Stimulated activated CD8-positive, alpha-beta memory T cell treated with anti-CD3 and anti-CD28 coated beads, Interleukin-2, amount 100 ng/mL, for 48 hours (primary cell): Measurements from ENCODE around the gene LCORL.
"Not testable (repeated sequence)": the region's sequence is repeated elsewhere in the genome, so short reads cannot be mapped to it uniquely, and the experiment has no call there.

Experiments
- DNase-seq, 2 donors: peaks; one replicate each; pipeline ENCODE4 v3.0.0-alpha.2; 2020; ENCODE audit warnings: low read depth in 2 of 2

LCORL gene

DNA sequence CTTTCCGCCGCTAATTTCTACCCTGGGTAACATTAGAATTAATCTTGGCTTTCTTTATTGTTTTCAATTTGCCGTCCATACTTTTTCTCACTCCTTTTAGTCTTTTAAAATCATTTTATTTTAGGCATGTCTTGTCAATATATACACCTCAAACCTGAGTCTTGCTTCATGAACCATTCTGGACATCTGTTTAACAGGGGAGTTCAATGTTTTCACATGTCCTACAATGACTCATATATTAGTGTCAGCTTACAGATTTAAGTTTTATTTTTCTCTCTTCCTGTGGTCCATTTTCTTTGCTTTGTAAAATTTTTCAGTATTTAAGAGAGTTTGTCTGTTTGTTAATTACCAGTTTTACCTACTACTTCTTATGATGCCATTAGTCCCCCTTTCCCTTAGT lies 89.5 kb downstream of the LCORL start:
- no peak for DNase-seq

DNA sequence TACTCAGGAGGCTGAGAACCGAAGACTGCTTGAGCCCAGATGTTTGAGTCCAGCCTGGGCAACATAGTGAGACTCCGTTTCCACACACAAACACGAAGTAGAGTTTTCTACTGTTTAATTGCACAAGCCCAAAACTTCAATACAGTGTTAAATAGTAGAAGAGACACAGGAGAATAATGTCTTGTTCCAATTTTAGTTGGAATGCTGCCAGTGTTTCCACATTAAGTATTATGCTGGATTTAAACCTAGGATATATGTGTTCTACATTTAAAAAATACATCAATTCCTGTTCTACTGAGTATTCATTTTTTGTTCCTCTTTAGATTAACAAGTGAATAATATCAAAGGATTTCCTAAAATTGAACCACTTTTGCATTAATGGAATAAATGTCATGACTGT lies 91.3 kb downstream of the LCORL start:
- no peak for DNase-seq

DNA sequence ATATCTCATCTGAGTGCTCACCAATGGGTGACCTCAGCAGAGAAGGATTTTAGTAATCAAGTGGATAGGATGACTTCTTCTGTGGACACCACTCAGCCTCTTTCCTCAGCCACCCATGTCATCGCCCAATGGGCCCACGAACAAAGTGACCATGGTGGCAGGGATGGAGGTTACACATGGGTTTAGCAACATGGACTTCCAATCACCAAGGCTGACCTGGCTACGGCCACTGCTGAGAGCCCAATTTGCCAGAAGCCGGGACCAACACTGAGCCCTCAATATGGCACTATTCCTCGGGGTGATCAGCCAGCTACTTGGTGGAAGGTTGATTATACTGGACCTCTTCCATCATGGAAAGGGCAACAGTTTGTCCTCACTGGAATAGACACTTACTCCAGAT lies 97.4 kb downstream of the LCORL start:
- DNase-seq, result no peak

DNA sequence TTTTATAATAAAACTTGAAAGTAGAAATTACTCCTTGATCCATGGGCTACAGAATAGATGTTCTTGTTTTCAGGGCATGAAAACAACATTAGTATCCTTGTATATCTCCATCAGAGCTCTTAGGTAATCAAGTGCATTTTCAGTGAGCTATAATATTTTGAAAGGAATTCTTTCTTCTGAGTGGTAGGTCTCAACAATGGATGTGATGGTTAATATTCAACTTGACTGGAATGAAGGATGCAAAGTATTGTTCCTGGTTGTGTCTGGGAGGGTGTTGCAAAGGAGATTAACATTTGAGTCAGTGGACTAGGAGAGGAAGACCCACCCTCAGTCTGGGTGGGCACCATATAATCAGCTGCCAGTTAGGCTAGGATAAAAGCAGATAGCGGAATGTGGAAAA lies 100.1 kb downstream of the LCORL start:
- DNase-seq, result no peak

DNA sequence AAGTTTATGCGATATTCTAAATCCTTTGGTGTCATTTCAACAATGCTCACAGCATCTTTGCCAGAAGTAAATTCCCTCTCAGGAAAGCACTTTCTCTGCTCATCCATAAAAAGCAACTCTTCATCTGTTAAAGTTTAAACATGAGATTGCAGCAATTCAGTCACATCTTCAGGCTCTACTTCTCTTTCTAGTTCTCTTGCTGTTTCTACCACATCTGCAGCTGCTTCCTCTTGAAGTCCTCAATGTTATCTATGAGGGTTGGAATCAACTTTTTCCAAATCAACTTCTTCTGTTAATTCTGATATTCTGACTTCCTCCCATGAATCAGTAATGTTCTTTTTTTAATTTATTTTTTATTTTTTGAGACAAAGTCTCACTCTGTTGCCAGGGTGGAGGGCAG lies 100.9 kb downstream of the LCORL start:
- no peak for DNase-seq

DNA sequence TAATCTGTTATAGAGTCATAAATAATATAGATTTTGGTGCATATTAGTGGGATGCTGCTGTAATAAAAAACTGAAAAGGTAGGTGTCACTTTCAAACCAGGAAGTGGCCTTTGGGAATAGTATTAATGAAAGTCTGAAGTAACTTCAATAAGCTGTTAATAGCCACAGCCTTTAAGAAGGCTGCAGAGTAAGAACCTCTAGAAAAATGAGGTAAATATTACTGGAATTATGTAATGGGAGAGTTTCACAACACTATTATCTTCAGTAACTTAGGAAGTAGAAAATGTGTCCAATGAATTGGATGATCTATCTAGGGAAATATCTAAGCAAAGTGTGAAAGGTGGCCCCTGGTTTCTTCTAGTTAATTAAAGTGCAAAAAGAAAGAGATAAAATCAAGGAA lies 106.1 kb downstream of the LCORL start:
- no peak for DNase-seq

DNA sequence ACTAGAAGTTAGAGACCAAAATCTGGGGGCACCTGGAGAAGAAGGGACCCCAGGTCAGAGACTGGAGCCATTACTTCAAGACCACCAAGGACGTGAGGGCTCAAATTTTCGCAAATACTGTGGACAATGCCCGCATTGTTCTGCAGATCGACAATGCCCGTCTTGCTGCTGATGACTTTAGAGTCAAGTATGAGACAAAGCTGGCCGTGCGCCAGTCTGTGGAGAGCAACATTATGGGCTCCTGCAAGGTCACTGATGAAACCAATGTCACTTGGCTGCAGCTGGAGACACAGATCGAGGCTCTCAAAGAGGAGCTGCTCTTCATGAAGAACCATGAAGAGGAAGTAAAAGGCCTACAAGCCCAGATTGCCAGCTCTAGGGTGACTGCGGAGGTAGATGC lies 109.5 kb downstream of the LCORL start:
- no peak for DNase-seq

DNA sequence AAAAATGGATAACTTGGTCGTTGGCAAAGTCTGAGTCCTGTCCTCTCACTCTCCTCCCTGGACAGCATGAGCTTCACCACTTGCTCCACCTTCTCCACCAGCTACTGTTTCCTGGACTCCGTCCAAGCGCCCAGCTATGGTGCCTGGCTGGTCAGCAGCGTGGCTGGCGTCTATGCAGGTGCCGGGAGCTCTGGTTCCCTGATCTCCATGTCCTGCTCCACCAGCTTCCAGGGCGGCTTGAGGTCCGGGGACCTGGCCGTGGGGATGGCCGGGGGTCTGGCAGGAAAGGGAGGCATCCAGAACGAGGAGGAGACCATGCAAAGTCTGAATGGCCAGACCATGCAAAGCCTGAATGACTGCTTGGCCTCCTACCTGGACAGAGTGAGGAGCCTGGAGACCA lies 109.9 kb downstream of the LCORL start:
- DNase-seq, result no peak

DNA sequence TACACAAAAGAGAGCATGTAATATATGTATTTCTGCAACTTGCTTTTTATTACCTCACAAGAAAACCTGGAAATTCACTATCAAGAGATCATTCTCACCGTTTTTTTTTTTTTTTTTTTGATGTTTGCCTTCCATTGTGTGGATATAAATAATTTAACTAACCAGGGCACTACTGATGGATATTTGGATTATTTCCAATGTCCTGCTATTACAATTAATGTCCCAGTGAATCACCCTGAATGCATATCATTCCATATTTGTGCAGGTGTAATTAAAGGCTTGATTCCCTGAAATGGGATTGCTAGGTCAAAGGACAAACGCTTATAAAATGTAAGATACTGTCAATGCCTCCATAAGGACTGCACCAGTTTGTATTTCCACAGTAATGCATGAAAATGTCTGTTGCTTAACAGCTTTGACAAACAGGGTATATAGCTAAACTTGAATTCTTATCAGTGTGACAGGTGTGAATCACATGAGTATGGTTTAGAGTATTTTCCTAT lies 123.0 kb downstream of the LCORL start:
- DNase-seq, result no peak

DNA sequence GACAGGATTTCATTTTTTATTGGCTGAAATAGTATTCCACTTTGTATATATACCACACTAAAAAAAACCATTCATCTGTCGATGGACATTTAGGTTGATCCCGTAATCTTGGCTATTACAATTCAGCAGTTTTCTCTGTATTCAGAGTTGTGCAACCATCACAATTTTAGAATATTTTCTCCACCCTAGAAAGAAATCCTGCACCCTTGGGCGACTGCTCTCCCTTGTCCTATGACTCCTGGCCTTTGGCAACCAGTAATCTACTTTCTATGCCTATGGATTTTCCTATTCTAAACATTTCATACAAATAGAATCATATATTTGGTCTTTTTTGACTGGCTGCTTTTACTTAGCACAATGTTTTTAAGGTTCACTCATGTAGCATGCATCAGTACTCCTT lies 126.1 kb downstream of the LCORL start:
- DNase-seq, result no peak

DNA sequence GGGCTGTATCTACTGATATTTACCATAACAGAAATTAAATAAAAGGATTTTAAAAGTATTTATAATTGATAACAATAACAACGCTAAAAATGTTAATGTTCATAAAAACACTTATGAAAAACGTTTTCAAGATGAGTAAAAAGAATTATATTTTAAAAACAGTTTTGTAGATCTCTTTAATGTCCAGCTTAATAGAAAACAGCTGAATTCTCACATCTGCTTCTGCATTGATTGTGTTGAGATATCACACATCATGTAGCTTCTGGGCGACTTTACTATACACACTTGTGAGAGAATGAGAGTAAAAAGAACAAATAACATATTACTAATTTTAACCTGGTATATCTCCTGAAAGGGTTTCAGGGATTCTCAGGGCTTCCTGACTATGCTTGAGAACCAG lies 127.1 kb downstream of the LCORL start:
- DNase-seq, result no peak

DNA sequence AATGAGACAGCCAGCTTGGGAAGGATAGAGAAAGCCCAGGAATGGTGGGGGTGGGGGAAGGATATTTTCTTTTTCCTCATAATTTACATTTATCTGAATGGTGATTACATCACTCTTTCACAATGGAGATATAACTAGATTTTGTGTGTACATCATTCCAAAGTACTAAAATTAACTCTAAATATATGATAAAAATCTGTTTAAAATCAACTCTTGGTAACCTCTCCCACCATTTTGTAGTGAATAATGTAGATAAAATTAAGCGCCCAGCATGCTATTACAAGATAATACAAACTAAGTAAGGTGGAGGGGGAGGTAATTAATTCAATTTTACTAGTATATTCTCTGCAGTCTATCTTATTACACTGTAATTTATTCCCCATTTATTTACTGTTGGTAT lies 131.9 kb downstream of the LCORL start:
- DNase-seq, result no peak

DNA sequence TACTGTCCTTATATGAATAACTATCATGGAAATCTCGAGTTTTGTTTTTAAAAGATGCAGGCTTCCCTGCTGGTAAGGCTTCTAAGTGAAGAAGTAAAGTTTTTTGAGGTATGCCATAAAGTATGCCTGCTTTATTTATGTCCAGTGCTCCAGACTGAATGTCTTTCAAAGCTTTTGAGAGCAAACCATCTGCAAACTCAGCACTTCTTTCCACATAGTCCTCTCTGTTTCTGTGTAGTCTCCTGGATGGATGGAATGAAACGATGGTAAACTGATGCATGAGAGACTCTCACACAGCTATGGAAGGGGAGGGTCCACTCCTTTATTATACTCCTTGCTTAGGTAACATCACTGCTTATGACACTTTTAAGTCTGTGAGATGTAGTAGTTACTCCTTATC lies 137.0 kb downstream of the LCORL start:
- no peak for DNase-seq

DNA sequence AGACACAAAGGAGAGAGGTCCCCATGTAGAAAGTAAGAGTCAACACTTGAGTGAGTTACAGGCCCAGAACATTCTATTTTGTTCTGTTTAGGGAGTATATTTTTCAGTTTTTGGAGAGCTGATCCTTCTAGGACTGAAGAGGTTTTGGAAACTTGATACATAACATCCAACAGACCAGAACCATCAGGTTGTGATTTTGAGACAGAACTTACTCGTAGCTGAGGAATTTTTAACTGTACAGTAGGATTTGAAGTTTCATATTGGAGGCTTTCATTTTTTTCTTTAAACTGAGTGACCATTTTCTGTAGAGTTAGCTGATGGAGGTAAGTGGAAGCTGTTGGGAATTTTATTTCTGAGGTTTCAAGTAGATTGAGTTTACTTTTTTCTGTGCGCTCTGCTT lies 137.5 kb downstream of the LCORL start:
- DNase-seq, result no peak

DNA sequence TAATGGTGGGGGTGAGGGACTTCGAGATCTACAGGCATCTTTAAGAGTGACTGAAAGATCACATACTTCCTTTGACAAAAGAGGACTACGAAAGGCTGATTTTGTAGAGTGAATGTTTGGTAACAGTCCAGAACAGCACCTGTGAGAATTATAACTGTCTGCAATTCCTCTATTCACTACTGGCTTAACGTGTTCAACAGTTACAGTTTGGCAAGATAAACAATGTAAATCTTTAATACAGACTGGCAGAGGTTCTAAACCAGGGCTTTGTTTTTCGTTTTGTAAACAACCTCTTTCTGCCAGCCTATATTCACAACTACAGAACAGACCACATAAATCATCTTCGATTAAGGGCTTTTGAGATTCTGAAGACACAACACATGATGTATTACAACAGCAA lies 143.9 kb downstream of the LCORL start:
- DNase-seq, result no peak

DNA sequence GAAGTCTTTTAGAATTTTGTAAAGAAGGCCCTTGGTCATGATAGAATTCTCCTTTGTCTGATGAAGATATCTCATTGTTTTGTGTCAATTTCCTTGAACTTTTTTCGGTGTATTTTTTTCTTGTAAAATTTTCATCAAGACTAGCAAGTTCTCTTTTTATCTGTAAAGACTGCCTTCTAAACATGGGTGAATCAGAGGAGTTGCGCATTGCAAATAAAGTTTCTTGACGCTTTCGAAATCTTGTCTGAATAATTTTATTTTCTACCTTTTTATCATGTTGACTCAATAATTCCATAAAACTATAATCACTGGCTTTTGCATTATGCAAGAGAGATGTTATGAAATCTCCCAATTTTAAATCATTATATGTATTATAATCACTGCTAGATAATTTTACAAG lies 144.6 kb downstream of the LCORL start:
- DNase-seq, result no peak

DNA sequence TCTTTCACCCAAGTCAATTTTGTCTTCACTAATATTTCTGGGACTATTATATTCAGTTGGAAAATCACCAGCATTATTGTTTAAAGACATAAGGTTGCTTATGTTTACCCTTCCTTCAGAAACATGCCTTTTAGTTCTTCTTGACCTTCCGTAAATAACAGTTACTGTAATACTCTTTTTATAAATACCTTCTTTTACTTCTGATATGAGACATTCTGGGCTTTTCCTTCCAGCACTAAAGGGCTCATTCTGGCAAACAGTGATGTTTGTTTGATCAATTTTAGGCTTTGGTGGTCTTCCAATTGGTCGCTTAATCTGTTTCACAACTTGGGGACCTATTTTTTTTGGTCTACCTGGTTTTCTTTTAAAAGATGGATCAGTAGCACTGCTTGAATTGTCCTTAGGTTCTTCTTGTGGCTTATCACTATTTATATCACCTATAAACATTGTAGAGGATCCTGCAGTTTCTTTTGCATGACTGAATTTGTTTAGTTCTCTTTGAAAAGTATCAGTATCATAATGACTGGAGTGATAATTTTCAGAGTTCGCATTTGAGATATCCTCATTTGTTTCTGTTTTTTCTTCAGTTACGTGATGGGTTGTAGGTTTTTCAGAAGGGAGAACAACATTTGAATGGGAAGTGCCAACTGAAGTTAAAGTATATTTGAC lies 146.0 kb downstream of the LCORL start:
- DNase-seq, result no peak

DNA sequence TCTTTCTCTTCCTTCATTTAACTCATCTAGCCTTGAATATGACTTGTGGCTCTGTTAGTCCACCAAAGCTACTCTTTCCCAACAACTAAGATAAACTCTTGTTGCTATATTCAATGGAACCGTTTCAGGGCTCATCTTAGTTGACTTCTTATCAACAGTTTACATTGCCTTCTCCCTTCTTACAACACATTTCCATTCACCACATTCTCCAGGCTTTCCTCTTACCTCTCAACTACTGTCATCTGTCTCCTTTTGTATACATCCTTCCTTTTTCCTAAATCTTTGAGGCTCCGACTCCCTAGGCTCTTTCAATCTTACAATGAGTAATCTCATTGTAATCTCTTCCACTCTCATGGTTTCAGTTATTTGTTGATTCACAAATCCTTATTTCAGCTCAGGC lies 152.2 kb downstream of the LCORL start:
- DNase-seq, result no peak

DNA sequence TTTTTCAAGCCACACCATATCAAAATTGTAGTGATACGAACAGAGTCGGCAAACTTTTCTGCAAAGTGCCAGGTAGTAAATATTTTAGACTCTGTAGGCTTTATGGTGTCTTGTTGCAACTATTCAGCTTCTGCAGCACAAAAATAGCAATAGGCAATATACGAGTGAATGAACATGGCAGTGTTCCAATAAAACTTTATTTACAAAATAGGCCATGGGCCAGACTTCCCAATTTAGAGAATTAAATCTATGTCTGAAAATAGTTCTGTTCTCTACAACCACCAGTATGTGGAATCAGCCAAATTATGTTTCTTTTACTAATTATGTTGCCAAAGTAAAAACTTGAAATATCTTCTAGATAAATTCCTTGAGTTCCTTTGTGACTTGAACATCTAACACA lies 154.3 kb downstream of the LCORL start:
- DNase-seq, result no peak

DNA sequence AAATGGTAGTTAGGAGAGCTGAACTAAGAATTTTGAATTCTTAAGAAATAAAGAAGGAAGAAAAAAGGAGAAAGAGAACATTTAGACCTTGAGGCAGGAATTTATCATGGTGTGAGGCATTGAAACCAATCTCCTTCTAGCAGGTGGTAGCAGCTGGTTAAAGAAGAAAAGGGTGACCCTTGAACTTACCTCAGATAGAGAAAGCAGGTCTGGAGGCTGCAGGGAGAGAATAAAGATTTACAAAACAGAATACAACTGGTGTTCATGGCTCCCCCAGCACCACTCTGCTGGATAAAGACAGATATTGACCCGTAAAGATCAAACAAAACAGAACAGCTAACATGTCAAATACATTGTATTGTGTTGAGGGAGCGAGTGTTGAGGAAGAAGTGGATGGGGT lies 154.7 kb downstream of the LCORL start:
- DNase-seq, result no peak

DNA sequence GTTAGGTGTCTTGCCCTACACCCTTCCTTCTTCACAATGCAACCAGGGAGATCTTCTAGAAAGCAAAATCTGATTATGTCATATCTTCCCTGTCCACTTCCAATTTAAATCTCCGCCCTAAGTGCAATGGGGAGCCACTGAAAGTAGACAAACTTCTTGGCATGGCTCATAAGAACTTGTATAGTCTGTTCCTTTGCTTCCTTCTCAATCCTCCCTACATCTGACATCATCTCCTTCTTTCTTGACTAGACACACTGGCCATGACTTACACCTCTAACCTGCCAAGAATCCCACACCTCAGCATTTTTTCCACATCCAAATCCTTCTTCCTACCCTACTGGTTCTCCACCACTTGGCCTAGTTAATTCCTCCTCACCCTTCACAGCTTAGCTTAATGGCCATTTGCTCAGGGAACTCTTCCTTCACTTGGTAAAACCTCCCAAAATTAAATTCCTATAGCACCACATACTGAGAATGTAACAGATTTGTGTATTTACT lies 155.6 kb downstream of the LCORL start:
- no peak for DNase-seq

DNA sequence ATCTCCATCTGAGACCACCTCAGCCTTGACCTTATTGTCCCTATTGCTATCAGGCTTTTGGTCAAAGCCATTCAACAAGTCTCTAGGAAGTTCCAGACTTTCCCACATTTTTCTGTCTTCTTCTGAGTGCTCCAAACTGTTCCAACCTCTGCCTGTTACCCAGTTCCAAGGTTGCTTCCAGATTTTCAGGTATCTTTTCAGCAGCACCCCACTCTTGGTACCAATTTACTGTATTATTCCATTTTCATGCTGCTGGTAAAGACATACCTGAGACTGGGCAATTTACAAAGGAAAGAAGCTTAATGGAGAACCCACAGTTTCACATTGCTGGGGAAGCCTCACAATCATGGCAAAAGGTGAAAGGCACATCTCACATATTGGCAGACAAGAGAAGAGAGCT lies 159.6 kb downstream of the LCORL start:
- not testable (repeated sequence) for DNase-seq

DNA sequence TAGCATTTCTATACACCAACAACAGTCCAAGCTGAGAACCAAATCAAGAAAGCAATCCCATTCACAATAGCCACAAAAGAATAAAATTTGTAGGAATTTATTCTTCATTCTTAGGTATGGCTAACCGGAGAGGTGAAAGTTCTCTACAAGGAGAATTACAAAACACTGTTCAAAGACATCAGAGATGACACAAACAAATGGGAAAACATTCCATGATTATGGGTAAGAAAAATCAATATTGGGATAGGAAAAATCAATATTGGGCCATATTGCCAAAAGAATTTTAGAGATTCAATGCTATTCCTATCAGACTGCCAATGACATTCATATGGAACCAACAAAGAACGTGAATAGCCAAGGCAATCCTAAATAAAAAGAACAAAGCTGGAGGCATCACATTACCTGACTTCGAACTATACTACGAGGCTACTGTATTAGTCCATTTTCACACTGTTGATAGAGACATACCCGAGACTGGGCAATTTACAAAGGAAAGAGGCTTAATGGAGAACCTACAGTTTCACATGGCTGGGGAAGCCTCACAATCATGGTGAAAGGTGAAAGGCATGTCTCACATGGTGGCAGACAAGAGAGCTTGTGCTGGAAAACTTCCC lies 161.7 kb downstream of the LCORL start:
- DNase-seq, result no peak

DNA sequence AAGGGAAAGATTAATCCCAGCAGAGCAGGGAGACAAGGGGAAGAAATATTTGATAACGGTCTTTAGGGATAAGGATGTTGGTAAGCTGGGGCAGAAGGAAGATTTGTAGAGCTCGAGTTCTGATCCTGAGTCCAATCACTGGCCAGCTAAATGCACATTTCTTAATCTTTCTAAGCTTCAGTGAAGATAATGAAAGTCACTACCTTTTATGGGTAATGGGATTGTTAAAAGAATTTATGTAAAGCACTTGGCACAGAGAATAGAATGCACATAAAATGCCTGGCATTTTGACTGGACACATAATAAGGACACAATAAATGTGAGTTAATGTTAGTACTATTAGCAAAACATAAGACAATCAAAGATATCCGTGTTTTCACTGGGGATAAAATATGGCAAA lies 167.5 kb downstream of the LCORL start:
- DNase-seq, result no peak
